IMR-90 (cell line): Measurements from ENCODE around the gene CHD3. TPM values are rescaled to one million over a fixed set of nuclear protein-coding genes. Genes with fewer than 3 reads are reported as not detected.

ENCODE experiments used
- ATAC-seq: fragments of 200-7000 bp; cut with Tn5 transposase; 2 replicates; pipeline ENCODE4 v1.9.1; 2020; ENCODE audit warnings: low read depth, mild to moderate bottlenecking, moderate library complexity
- BruUV-seq: library from RNA; stranded (reverse); fragments of 400-500 nt; replicated peaks from 2 replicates; lab custom pipeline; 2021; lab: Mats Ljungman, UMichigan
- CTCF ChIA-PET: fragments of 300-600 bp; formaldehyde crosslinking; extraction: SDS; loops from one replicate; lab custom pipeline; 2021; ENCODE audit warnings: antibody characterized with exemption; lab: Yijun Ruan, JAX
- POLR2A ChIA-PET: fragments of 300-600 bp; sonication (Branson Sonifier 250); formaldehyde crosslinking; loops from one replicate; lab custom pipeline; 2022; ENCODE audit warnings: antibody characterized with exemption; ENCODE audit not compliant: unreplicated experiment; lab: Charles Lee
- DNase-seq: peaks from one replicate; pipeline ENCODE4 v3.0.0; 2013
- H2AFZ ChIP-seq: replicated peaks from 2 replicates; pipeline ENCODE3; 2013; ENCODE audit warnings: low read length, mild to moderate bottlenecking; ENCODE audit not compliant: poor library complexity
- H2AK5ac ChIP-seq: 2 replicates; pipeline ENCODE4 v1.6.1; 2013; ENCODE audit warnings: low read depth, low read length, inconsistent platforms
- H2AK9ac ChIP-seq: replicated peaks from 2 replicates; pipeline ENCODE3; 2013; ENCODE audit warnings: mild to moderate bottlenecking, low read depth, low read length, moderate library complexity; ENCODE audit not compliant: poor library complexity
- H2BK120ac ChIP-seq: 2 replicates; pipeline ENCODE4 v1.6.1; 2013; ENCODE audit warnings: low read depth, low read length, inconsistent platforms
- H2BK15ac ChIP-seq: 3 replicates; pipeline ENCODE4 v1.6.1; 2013; ENCODE audit warnings: low read depth, low read length, inconsistent platforms
- H2BK20ac ChIP-seq: 2 replicates; pipeline ENCODE4 v1.6.1; 2013; ENCODE audit warnings: low read depth, mild to moderate bottlenecking, inconsistent platforms, low read length, moderate library complexity
- H2BK5ac ChIP-seq: 2 replicates; pipeline ENCODE4 v1.6.1; 2013; ENCODE audit warnings: mild to moderate bottlenecking, low read depth, low read length, inconsistent platforms; ENCODE audit not compliant: poor library complexity, severe bottlenecking
- H3K14ac ChIP-seq: replicated peaks from 2 replicates; pipeline ENCODE4 v1.6.1; 2013; ENCODE audit warnings: low read depth, low read length, inconsistent platforms
- H3K18ac ChIP-seq: 2 replicates; pipeline ENCODE4 v1.6.1; 2013; ENCODE audit warnings: low read depth, low read length, control low read depth
- H3K23ac ChIP-seq: 2 replicates; pipeline ENCODE4 v1.6.1; 2013; ENCODE audit warnings: low read depth, low read length, inconsistent platforms
- H3K27ac ChIP-seq: 2 replicates; pipeline ENCODE4 v1.5.1; 2013; ENCODE audit warnings: mild to moderate bottlenecking, control low read depth, low read length; ENCODE audit not compliant: insufficient read depth
- H3K27me3 ChIP-seq: 2 replicates; pipeline ENCODE4 v1.6.1; 2013; ENCODE audit warnings: low read length; ENCODE audit not compliant: control insufficient read depth, insufficient read depth
- H3K36me3 ChIP-seq: 2 replicates; pipeline ENCODE4 v1.6.1; 2013; ENCODE audit warnings: low read length, mixed read lengths; ENCODE audit not compliant: control insufficient read depth, insufficient read depth
- H3K4ac ChIP-seq: 2 replicates; pipeline ENCODE4 v1.6.1; 2013; ENCODE audit warnings: low read depth, low read length, inconsistent platforms
- H3K4me1 ChIP-seq: 2 replicates; pipeline ENCODE4 v1.6.1; 2013; ENCODE audit warnings: low read length, mixed read lengths; ENCODE audit not compliant: control insufficient read depth, insufficient read depth
- H3K4me2 ChIP-seq: 2 replicates; pipeline ENCODE4 v1.6.1; 2013; ENCODE audit warnings: low read depth, mild to moderate bottlenecking, control low read depth, low read length, moderate library complexity
- H3K4me3 ChIP-seq: 2 replicates; pipeline ENCODE4 v1.5.1; 2013; ENCODE audit warnings: low read depth, mild to moderate bottlenecking, control low read depth, low read length, moderate library complexity; ENCODE audit not compliant: insufficient read depth
- H3K56ac ChIP-seq: 2 replicates; pipeline ENCODE4 v1.6.1; 2013; ENCODE audit warnings: low read length, inconsistent platforms; ENCODE audit not compliant: insufficient read depth; ENCODE audit errors: extremely low read depth
- H3K79me1 ChIP-seq, 2 experiments: 2 replicates each; pipeline ENCODE4 v1.6.1; 2013; ENCODE audit warnings: low read length in 2 of 2, inconsistent platforms in 1 of 2, low read depth in 1 of 2
- H3K9ac ChIP-seq: 2 replicates; pipeline ENCODE4 v1.6.1; 2013; ENCODE audit warnings: low read depth, low read length, control low read depth
- H3K9me1 ChIP-seq: 2 replicates; pipeline ENCODE4 v1.6.1; 2013; ENCODE audit warnings: low read length, inconsistent platforms; ENCODE audit not compliant: insufficient read depth
- H3K9me3 ChIP-seq: 2 replicates; pipeline ENCODE4 v1.6.1; 2013; ENCODE audit warnings: low read length; ENCODE audit not compliant: control insufficient read depth, insufficient read depth
- H4K20me1 ChIP-seq: 2 replicates; pipeline ENCODE4 v1.6.1; 2013; ENCODE audit warnings: low read length, inconsistent platforms; ENCODE audit not compliant: insufficient read depth
- H4K5ac ChIP-seq: 2 replicates; pipeline ENCODE4 v1.6.1; 2013; ENCODE audit warnings: mild to moderate bottlenecking, low read depth, low read length, control low read depth
- H4K8ac ChIP-seq, 2 experiments: 2 replicates each; pipeline ENCODE4 v1.6.1; 2013; ENCODE audit warnings: low read depth in 2 of 2, low read length in 2 of 2, control low read depth in 1 of 2, inconsistent platforms in 1 of 2
- H4K91ac ChIP-seq: 2 replicates; pipeline ENCODE4 v1.6.1; 2013; ENCODE audit warnings: low read depth, low read length, inconsistent platforms; ENCODE audit not compliant: insufficient read depth
- CHD1 ChIP-seq: IDR thresholded peaks from 2 replicates; pipeline ENCODE4 v1.6.1; 2012; ENCODE audit warnings: low read depth, low read length, improper control_type of control experiment
- MAZ ChIP-seq: IDR thresholded peaks from 2 replicates; pipeline ENCODE4 v1.6.1; 2012; ENCODE audit warnings: low read depth, mild to moderate bottlenecking, low read length, improper control_type of control experiment, moderate library complexity, borderline replicate concordance
- WGBS, 2 experiments: methylation state at CpG; one replicate each; pipeline versions ENCODE4 v1.1.5 to v1.1.7; 2013; ENCODE audit warnings: missing lambda C conversion rate in 2 of 2; ENCODE audit not compliant: insufficient read length in 1 of 2; ENCODE audit errors: extremely low coverage in 2 of 2; 5-methylcytosine and 5-hydroxymethylcytosine counted together
- dilution Hi-C: fragments of 300-500 bp; cut with HindIII; formaldehyde crosslinking; loops from one replicate; pipeline ENCODE4 v1.14.3; 2018; ENCODE audit warnings: low sequenced_read_pairs; ENCODE audit not compliant: unreplicated experiment
- in situ Hi-C: fragments of 300-500 bp; cut with MboI; formaldehyde crosslinking; loops from 3 replicates; pipeline ENCODE4 v1.14.3; 2019; ENCODE audit warnings: low sequenced_read_pairs, inconsistent platforms, mixed read lengths
- intact Hi-C: fragments of 100-400 bp; cut with micrococcal nuclease; formaldehyde crosslinking; loops from 2 replicates; pipeline ENCODE4 v1.10.0; 2022
- polyA plus RNA-seq, 3 experiments: library from polyadenylated mRNA; depleted of rRNA; stranded (reverse); fragments of >200 nt; gene quantifications; 2 replicates each; pipeline ENCODE4 v1.2.3, GENCODE V29; 2012; ENCODE audit warnings: low replicate concordance in 1 of 3
- total RNA-seq: library from RNA; depleted of rRNA; stranded (reverse); fragments of >200 nt; gene quantifications from 2 replicates; pipeline ENCODE4 v1.2.3, GENCODE V29; 2012

The CHD3 gene
- total and polyA plus RNA-seq, 2 of the 4 experiments (the other 2 are of a cell fraction), result 65.4 to 78.1 TPM

GRCh38 chr17:7944326-7944725, 55.7 kb downstream of the CHD3 start:
- Histone ChIP-seq H3K9me3 (no peaks in the 10 kb centered on the region), H3K36me3 (peaks cover 67% of the 10 kb centered on the region), H2BK15ac (no peak overlapping the region), H3K4me2 (no peak overlapping the region), H2AK5ac (no peak overlapping the region), H3K4ac (no peak overlapping the region), H4K5ac (no peak overlapping the region), H3K56ac (no peak overlapping the region), H3K18ac (no peak overlapping the region), H2AFZ (no peak overlapping the region), H2BK20ac (no peak overlapping the region), H3K9ac (no peak overlapping the region), H3K27me3 (no peaks in the 10 kb centered on the region), H3K14ac (no peak overlapping the region), H3K79me1 (no peaks in the 10 kb centered on the region; a peak in 1 of 4 replicates), H3K4me1 (no peaks in the 10 kb centered on the region), H2AK9ac (no peak overlapping the region), H3K4me3 (no peak overlapping the region), H3K23ac (no peak overlapping the region), H3K27ac (no peak overlapping the region), H4K20me1 (no peaks in the 10 kb centered on the region), H2BK5ac (no peak overlapping the region), H3K9me1 (no peaks in the 10 kb centered on the region), H2BK120ac (no peak overlapping the region), H4K91ac (no peak overlapping the region), H4K8ac (no peak overlapping the region)
- no peak for DNase-seq
- TF ChIP-seq CHD1 (no peak), MAZ (no peak)
- dilution Hi-C loops, result no loop called here
- ATAC-seq, result no peak
- CTCF ChIA-PET, result interaction anchor here (1.4 kb wide), 1 partner anchor 11 kb away, joined by 6 read pairs; no protein-coding TSS in a partner anchor
- no TSS peak for BruUV-seq
- POLR2A ChIA-PET, result no interaction called here
- in situ Hi-C loops, result no loop called here
- WGBS, 2 experiments, result 100% methylated on average over 1 of the region's 9 CpGs; no CpG with 5 or more reads in 1 of the 2 experiments
- intact Hi-C loops, result no loop called here
